ENCODE data around the gene AHCYL2. TPM values are rescaled to one million over a fixed set of nuclear protein-coding genes. Genes with fewer than 3 reads are reported as not detected.
"Not testable (repeated sequence)": the region's sequence is repeated elsewhere in the genome, so short reads cannot be mapped to it uniquely, and the experiment has no call there.

AHCYL2 gene
- total RNA-seq, 4 donors from 2014 or later, result 10.9 to 19.4 (median 14.6) TPM

DNA sequence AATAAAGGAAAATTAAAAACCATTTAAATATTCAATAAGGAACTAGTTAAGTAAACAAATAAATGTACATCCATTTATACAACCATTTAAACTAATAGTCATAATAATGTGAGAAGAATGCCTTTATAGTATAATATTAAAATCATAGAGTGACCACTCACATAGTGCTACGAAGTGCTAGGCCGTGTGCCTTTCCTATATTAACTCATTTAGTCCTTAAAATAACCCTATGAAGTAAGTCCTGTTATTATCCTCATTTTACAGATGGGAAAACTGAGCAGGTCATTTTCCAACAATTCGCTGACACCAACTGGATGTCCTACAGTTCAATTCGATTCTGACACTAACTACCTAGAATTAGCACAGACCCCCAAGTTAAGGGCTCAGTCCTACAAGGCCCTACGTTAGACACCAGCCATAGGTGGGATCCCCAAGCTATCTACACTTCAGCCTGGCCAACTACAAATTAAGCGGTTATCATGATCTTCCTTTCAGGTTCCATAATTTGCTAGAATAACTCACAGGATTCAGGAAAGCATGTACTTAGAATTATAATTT, 213.5 kb downstream of the AHCYL2 start:
- TF ChIP-seq, protein P1, sequence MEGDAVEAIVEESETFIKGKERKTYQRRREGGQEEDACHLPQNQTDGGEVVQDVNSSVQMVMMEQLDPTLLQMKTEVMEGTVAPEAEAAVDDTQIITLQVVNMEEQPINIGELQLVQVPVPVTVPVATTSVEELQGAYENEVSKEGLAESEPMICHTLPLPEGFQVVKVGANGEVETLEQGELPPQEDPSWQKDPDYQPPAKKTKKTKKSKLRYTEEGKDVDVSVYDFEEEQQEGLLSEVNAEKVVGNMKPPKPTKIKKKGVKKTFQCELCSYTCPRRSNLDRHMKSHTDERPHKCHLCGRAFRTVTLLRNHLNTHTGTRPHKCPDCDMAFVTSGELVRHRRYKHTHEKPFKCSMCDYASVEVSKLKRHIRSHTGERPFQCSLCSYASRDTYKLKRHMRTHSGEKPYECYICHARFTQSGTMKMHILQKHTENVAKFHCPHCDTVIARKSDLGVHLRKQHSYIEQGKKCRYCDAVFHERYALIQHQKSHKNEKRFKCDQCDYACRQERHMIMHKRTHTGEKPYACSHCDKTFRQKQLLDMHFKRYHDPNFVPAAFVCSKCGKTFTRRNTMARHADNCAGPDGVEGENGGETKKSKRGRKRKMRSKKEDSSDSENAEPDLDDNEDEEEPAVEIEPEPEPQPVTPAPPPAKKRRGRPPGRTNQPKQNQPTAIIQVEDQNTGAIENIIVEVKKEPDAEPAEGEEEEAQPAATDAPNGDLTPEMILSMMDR (IDR thresholded peaks at IDR 0.05), result no peak
- ATAC-seq (ENCODE audit: low FRiP score) (no peak), DNase-seq (ENCODE audit: low spot score) (no peak)

DNA sequence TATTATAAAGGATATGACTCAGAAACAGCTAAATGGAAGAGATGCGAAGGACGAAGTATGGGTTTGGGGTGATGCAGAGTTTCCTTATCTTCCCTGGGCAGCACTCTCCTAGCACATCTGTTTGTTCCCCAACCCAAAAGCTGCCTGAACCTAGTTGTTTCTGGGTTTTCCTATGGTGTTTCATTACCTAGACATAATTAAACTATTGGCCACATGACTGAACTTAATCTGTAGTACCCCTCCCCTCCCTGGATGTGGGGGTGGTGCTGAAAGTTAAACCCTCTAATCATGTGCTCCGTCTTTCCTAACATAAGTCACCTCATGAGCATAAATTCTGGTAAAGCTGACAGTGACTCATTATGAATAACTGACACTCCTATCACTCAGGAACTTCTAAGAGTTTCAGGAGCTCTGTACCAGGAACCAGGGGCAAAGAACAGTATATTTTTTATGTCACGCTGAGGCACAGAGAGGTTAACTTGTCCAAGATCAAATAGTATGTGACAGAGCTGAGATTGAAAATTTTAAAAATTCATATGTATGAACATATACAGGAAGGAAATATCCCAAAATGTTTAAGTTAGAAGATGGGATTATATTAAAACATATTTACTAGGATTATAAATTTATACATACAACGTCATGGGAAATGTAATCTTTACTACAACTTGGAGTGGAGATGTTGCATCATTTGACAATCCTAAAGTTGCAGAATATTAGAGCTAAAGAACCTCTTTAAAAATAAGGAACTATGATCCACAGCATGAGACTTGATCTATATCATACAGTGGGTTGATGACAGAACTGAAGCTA, 214.2 kb downstream of the AHCYL2 start:
- TF ChIP-seq, protein P1 (IDR thresholded peaks at IDR 0.05), result no peak
- no peak for ATAC-seq (ENCODE audit: low FRiP score)
- DNase-seq (ENCODE audit: low spot score), result no peak

DNA sequence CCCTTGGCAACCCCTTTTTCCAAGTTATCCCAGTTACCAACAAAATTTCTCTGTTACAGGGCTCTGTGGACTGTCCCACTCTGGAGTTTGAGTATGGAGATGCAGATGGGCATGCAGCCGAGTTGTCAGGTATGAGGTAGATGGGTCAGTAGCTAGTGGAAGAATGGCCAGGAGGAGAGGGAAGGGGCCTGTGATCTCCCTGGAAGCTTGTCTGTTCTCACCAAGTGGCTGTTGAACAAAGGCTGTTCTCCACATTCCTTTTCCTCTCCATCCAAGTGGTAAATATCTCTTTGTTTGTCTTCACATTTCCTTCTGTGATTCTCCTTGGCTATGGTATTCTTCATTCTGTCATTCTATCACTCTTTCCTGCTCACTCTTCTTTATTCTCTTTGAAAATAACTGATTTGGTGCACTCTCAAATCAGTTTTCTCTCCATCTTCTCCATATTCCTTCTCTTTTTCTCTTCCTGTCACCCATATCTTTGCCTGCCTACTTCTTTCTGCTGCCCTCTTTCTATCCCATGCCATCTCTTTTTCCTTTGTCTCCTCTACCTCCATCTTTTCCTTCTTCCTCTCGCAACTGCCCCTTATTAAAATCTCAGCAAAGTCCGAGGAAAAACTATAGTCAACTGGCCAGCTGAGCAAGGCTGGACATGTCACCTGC, 215.3 kb downstream of the AHCYL2 start:
- ATAC-seq (ENCODE audit: low FRiP score), result no peak
- TF ChIP-seq, protein P1 (IDR thresholded peaks at IDR 0.05), result no peak
- no peak for DNase-seq (ENCODE audit: low spot score)

DNA sequence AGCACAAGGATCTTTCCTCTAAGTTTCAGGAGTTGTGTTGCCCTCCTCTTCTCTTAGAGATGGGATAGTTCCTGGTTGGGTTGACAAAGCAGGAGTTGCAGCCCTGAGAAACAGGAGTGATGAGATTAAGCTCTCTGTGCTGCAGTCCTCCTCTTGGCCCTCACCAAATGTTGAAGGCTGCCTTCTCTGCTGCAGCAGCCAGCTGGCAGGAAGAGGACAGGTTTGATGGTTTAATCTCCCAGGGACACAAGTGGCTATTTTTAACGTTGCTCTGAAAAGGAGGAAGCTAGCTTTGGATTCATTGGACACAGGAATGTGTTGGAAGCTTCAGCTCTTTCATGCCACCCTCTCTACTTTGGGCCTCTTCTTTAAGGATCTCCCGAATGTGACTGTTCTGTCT, 218.8 kb downstream of the AHCYL2 start:
- TF ChIP-seq, protein P1 (IDR thresholded peaks at IDR 0.05), result no peak
- DNase-seq (ENCODE audit: low spot score) (no peak), ATAC-seq (ENCODE audit: low FRiP score) (no peak)

DNA sequence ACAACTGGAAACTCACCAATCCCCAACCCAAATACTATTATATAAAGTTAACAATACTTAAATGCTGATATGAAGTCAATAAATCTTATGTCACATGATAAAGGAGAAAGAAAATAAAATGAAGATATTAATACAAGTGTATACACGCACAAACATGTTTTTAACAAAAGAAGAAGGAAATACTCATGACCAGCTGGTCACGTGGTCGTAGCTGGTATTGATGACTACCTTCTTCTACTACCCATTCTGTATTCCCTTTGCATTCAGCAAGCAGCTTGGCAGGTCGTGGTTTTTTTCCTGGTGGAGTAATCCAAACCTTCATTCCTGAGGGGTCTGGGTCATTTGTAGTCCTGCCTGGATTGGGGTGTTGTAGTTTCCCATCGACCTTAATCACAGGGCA, 219.9 kb downstream of the AHCYL2 start:
- DNase-seq (ENCODE audit: low spot score); ATAC-seq (ENCODE audit: low FRiP score): not testable (repeated sequence)

DNA sequence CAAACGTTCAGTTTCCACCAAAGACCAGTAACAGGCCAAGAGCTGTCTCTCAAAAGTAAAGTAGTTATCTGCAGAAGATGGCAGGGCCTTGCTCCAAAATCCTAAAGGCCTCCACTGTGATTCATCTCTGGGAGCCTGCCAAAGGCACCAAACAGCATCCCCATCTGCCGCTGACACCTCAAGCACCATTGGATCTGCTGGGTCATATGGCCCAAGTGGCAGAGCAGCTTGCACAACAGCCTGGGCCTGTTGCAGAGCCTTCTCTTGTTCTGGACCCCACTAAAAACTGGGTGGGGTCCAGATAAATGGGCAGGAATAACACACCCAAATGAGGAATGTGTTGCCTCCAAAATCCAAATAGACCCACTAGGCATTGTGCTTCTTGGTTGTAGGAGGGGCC, 222.1 kb downstream of the AHCYL2 start:
- not testable (repeated sequence) for ATAC-seq (ENCODE audit: low FRiP score)

DNA sequence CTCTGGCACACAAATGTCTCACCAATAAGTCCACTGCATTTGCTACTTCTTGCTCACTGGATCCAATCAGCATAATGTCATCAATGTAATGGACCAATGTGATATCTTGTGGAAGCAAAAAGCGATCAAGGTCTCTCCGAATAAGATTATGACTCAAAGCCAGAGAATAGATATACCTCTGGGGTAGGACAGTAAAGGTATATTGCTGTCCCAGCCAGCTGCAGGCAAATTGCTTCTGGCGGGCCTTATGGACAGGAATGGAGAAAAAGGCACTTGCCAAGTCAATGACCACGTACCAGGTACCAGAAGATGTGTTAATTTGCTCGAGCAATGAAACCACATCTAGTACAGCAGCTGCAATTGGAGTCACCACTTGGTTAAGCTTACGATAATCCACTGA, 222.6 kb downstream of the AHCYL2 start:
- not testable (repeated sequence) for DNase-seq (ENCODE audit: low spot score); ATAC-seq (ENCODE audit: low FRiP score)

More for the DNA sequence above, 222.1 kb downstream of the AHCYL2 start:
- DNase-seq (ENCODE audit: low spot score), result not testable (repeated sequence)

DNA sequence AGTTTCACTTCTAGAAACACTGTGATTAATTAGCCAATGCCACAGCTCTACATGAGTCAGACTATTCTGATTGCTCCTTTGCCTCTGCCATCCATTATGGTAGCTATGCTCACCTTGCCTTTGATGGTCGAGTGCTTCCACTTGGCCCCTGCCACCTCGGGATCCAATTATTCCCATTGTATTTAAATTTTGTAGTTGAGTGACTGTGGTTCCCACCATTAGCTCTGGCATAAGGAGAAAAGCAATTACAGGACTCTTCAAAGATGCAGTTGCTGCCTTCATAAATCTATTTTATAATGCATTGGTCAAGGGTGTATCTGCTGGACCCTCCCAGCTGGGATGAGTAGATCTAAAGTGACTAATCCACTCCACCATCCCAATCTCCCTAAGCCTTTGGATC, 223.8 kb downstream of the AHCYL2 start:
- ATAC-seq (ENCODE audit: low FRiP score), result not testable (repeated sequence)

DNA sequence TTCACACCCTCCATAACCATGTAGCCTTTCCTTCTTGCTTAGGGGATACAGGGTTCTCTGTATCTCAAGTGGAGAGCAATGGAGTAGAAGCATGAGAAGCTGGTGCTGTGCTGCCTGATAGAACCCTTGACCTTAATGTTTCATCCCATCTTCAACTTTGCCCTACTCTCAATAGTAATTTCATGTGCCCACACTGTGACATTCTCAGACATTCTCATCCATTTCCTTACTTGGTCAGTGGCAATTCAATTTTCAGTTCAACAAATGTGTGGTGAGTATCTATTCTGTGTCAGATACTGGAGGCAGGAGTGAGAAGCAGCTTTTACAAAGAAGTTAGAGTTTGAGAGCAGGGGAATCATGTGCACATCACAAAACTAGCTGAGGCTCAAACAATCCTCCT, 225.5 kb downstream of the AHCYL2 start:
- TF ChIP-seq, protein P1 (IDR thresholded peaks at IDR 0.05), result no peak
- DNase-seq (ENCODE audit: low spot score) (no peak), ATAC-seq (ENCODE audit: low FRiP score) (no peak)

More for the DNA sequence above, 223.8 kb downstream of the AHCYL2 start:
- DNase-seq (ENCODE audit: low spot score), result not testable (repeated sequence)

All from omental fat pad (tissue), 4 donors.